Measurements from ENCODE around the gene ST6GALNAC5.

DNA sequence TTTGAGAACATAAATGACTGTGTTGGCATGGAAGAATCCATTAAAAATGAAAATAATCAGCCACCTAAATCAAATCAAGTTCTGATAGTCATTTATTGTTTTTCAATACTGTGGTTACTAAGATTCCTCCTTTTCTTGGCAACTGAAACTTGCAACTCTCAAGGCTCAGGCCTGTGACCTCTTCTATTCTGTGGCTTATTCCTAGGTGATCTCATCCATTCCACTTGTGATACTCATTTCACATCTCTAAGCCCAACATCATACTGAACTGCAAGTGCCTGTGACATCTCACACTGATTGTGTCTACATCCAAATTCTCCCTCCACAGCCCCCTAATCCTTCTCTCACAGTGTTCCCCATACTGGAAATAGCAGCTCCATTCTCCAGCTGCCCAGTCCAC, 4.8 kb upstream of the ST6GALNAC5 start:
- TF ChIP-seq, protein P1, sequence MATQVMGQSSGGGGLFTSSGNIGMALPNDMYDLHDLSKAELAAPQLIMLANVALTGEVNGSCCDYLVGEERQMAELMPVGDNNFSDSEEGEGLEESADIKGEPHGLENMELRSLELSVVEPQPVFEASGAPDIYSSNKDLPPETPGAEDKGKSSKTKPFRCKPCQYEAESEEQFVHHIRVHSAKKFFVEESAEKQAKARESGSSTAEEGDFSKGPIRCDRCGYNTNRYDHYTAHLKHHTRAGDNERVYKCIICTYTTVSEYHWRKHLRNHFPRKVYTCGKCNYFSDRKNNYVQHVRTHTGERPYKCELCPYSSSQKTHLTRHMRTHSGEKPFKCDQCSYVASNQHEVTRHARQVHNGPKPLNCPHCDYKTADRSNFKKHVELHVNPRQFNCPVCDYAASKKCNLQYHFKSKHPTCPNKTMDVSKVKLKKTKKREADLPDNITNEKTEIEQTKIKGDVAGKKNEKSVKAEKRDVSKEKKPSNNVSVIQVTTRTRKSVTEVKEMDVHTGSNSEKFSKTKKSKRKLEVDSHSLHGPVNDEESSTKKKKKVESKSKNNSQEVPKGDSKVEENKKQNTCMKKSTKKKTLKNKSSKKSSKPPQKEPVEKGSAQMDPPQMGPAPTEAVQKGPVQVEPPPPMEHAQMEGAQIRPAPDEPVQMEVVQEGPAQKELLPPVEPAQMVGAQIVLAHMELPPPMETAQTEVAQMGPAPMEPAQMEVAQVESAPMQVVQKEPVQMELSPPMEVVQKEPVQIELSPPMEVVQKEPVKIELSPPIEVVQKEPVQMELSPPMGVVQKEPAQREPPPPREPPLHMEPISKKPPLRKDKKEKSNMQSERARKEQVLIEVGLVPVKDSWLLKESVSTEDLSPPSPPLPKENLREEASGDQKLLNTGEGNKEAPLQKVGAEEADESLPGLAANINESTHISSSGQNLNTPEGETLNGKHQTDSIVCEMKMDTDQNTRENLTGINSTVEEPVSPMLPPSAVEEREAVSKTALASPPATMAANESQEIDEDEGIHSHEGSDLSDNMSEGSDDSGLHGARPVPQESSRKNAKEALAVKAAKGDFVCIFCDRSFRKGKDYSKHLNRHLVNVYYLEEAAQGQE (IDR thresholded peaks at IDR 0.05; ENCODE audit: unreplicated experiment): no peak
- TF ChIP-seq, protein P2, sequence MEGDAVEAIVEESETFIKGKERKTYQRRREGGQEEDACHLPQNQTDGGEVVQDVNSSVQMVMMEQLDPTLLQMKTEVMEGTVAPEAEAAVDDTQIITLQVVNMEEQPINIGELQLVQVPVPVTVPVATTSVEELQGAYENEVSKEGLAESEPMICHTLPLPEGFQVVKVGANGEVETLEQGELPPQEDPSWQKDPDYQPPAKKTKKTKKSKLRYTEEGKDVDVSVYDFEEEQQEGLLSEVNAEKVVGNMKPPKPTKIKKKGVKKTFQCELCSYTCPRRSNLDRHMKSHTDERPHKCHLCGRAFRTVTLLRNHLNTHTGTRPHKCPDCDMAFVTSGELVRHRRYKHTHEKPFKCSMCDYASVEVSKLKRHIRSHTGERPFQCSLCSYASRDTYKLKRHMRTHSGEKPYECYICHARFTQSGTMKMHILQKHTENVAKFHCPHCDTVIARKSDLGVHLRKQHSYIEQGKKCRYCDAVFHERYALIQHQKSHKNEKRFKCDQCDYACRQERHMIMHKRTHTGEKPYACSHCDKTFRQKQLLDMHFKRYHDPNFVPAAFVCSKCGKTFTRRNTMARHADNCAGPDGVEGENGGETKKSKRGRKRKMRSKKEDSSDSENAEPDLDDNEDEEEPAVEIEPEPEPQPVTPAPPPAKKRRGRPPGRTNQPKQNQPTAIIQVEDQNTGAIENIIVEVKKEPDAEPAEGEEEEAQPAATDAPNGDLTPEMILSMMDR (conservative IDR thresholded peaks at IDR 0.05; ENCODE audit: low read depth in 2 of 2): no peak
- TF ChIP-seq CREB1 (CRISPR knock-in tag; IDR thresholded peaks at IDR 0.05; ENCODE audit: low read depth): no peak
- TF ChIP-seq EZH2 (IDR thresholded peaks at IDR 0.05; ENCODE audit: low read depth, unreplicated experiment): no peak
- TF ChIP-seq POLR2AphosphoS5 (IDR thresholded peaks at IDR 0.05; ENCODE audit: low read depth): no peak
- TF ChIP-seq EZH2phosphoT487 (IDR thresholded peaks at IDR 0.05; ENCODE audit: unreplicated experiment): no peak
- no peak for TF ChIP-seq ZNF114 (CRISPR knock-in tag; IDR thresholded peaks at IDR 0.05)
